Liver (tissue), 9 donors: ENCODE measurements around the gene PHF21B. TPM values are rescaled to one million over a fixed set of nuclear protein-coding genes. Genes with fewer than 3 reads are reported as not detected.

Experiments used
- DNase-seq: peaks from one replicate; pipeline ENCODE4 v3.0.0-alpha.2; 2017; ENCODE audit warnings: low spot score
- H3K27ac ChIP-seq, 2 donors: one replicate each; pipeline ENCODE4 v1.7.0; 2013; ENCODE audit warnings: inconsistent platforms in 2 of 2, low read length in 2 of 2, control low read depth in 1 of 2, low read depth in 1 of 2, mild to moderate bottlenecking in 1 of 2
- H3K27me3 ChIP-seq, 4 donors: one replicate each; pipeline versions ENCODE4 v1.6.1 to v1.7.0; 2013; ENCODE audit warnings: low read length in 3 of 4, inconsistent platforms in 1 of 4, mild to moderate bottlenecking in 1 of 4, moderate library complexity in 1 of 4; ENCODE audit not compliant: control insufficient read depth in 4 of 4, insufficient read depth in 4 of 4
- H3K36me3 ChIP-seq, 4 donors: one replicate each; pipeline versions ENCODE4 v1.6.1 to v1.7.0; 2013; ENCODE audit warnings: low read length in 3 of 4, mild to moderate bottlenecking in 3 of 4, low read depth in 1 of 4, moderate library complexity in 1 of 4; ENCODE audit not compliant: control insufficient read depth in 4 of 4, insufficient read depth in 3 of 4
- H3K4me1 ChIP-seq, 4 donors: one replicate each; pipeline versions ENCODE4 v1.6.1 to v1.7.0; 2013; ENCODE audit warnings: low read length in 3 of 4, mild to moderate bottlenecking in 3 of 4, moderate library complexity in 1 of 4; ENCODE audit not compliant: control insufficient read depth in 4 of 4, insufficient read depth in 4 of 4
- H3K4me3 ChIP-seq, 3 donors: one replicate each; pipeline versions ENCODE4 v1.6.1 to v1.7.0; 2013; ENCODE audit warnings: low read length in 3 of 3, control low read depth in 1 of 3, low read depth in 1 of 3, mild to moderate bottlenecking in 1 of 3
- H3K9ac ChIP-seq, 2 donors: one replicate each; pipeline ENCODE4 v1.7.0; 2013; ENCODE audit warnings: low read length in 2 of 2, mild to moderate bottlenecking in 2 of 2, moderate library complexity in 2 of 2, control low read depth in 1 of 2, low read depth in 1 of 2
- H3K9me3 ChIP-seq, 4 donors: one replicate each; pipeline versions ENCODE4 v1.6.1 to v1.7.0; 2013; ENCODE audit warnings: low read length in 3 of 4; ENCODE audit not compliant: control insufficient read depth in 4 of 4
- ATF3 ChIP-seq: IDR thresholded peaks from 2 replicates; pipeline ENCODE4 v1.6.1; 2016; ENCODE audit warnings: antibody characterized with exemption
- CTCF ChIP-seq: fragments of 150-350 bp; IDR thresholded peaks from 2 replicates; pipeline ENCODE4 v1.5.1; 2017; ENCODE audit warnings: improper control_type of control experiment, low read depth, low read length; ENCODE audit not compliant: missing input control
- EGR1 ChIP-seq, 2 donors: IDR thresholded peaks; 2 replicates each; pipeline ENCODE4 v1.6.1; 2016 to 2018; ENCODE audit warnings: antibody characterized with exemption in 2 of 2, low read depth in 2 of 2
- FOXA1 ChIP-seq: IDR thresholded peaks from 2 replicates; pipeline ENCODE4 v1.6.1; 2016; ENCODE audit warnings: antibody characterized with exemption
- FOXA2 ChIP-seq: IDR thresholded peaks from 2 replicates; pipeline ENCODE4 v1.6.1; 2016; ENCODE audit warnings: antibody characterized with exemption
- HNF4A ChIP-seq, 2 donors: conservative IDR thresholded peaks; 2 replicates each; pipeline ENCODE4 v1.6.1; 2016; ENCODE audit warnings: antibody characterized with exemption in 2 of 2, mild to moderate bottlenecking in 2 of 2
- JUND ChIP-seq, 2 donors: IDR thresholded peaks; 2 replicates each; pipeline ENCODE4 v1.6.1; 2016; ENCODE audit warnings: antibody characterized with exemption in 2 of 2
- MAX ChIP-seq: IDR thresholded peaks from 2 replicates; pipeline ENCODE4 v1.6.1; 2016; ENCODE audit warnings: antibody characterized with exemption
- NR2F2 ChIP-seq: IDR thresholded peaks from 2 replicates; pipeline ENCODE4 v1.6.1; 2016; ENCODE audit warnings: antibody characterized with exemption
- RXRA ChIP-seq, 2 donors: IDR thresholded peaks; 2 replicates each; pipeline ENCODE4 v1.6.1; 2017 to 2018; ENCODE audit warnings: antibody characterized with exemption in 2 of 2, mild to moderate bottlenecking in 1 of 2
- SP1 ChIP-seq: IDR thresholded peaks from 2 replicates; pipeline ENCODE4 v1.6.1; 2018; ENCODE audit warnings: antibody characterized with exemption, mild to moderate bottlenecking
- TAF1 ChIP-seq: conservative IDR thresholded peaks from 2 replicates; pipeline ENCODE4 v1.6.1; 2016; ENCODE audit warnings: antibody characterized with exemption, mild to moderate bottlenecking
- YY1 ChIP-seq: IDR thresholded peaks from 2 replicates; pipeline ENCODE4 v1.6.1; 2016; ENCODE audit warnings: antibody characterized with exemption, mild to moderate bottlenecking
- WGBS: extraction: QIAGEN DNeasy Blood & Tissue Kit; methylation state at CpG from one replicate; pipeline ENCODE4 v1.1.7; 2013; 5-methylcytosine and 5-hydroxymethylcytosine counted together
- polyA plus RNA-seq, 2 donors: library from polyadenylated mRNA; stranded (reverse) in 1 of 2; unstranded in 1 of 2; fragments of 200-250 nt in 1 of 2; fragments of >200 nt in 1 of 2; fragmentation: Nextera tagmentation in 1 of 2; extraction: Ambion mirVana in 1 of 2; gene quantifications; one replicate each; pipeline versions ENCODE4 v1.2.1 to v1.2.3, GENCODE V29; 2013 to 2015
- total RNA-seq, 2 donors: library from RNA; depleted of rRNA; stranded (reverse); fragments of >200 nt; gene quantifications; one replicate each; pipeline ENCODE4 v1.2.3, GENCODE V29; 2014
- TF ChIP-seq, protein P1 (sequence below): IDR thresholded peaks from 2 replicates; pipeline ENCODE4 v1.6.1; 2016; ENCODE audit warnings: antibody characterized with exemption, mild to moderate bottlenecking
- donor health status: healthy.
- donor health status: healthy.
- donor health status: healthy.
- donor health status: healthy.
- donor health status: healthy.

Gene PHF21B
- total and polyA plus RNA-seq, 4 donors, result not detected

DNA sequence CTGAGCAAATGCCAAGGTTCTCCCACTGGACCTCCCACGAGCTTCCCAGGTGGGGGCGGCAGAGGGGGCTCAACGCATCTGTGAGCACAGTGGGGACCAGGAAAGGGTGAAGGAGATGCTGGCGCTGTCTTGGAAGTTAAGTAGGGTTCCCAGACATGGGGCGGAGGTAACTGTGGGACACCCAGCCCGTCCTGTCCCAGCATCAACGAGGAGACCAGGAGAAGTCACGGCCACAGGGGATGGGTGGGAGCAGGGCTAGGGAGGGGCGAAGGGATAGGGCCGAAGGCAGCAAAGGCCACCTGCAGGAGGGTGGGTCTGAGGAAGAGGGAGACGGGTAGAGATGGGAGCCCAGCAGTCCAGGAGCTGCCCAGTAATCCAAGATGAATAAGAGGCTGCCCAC is 70.4 kb downstream of the PHF21B start (continued):
- TF ChIP-seq MAX (no peak), CTCF (no peak)

- H3K4me3 ChIP-seq, result no peak overlapping the region
- H3K9ac ChIP-seq, result no peak overlapping the region
- peaks cover 0 to 3% (median 0%) of the 10 kb centered on the region in 4 donors for H3K27me3 ChIP-seq
- no peaks in the 10 kb centered on the region for H3K36me3 ChIP-seq
- DNase-seq, result no peak
- no peak overlapping the region for H3K27ac ChIP-seq
- 71% methylated on average over 14 of the region's 14 CpGs for WGBS
- H3K9me3 ChIP-seq, result no peaks in the 10 kb centered on the region
- TF ChIP-seq EGR1 (IDR thresholded peaks at IDR 0.05; ENCODE audit: low read depth in 2 of 2) (no peak), JUND (IDR thresholded peaks at IDR 0.05) (no peak), NR2F2 (no peak), ATF3 (no peak), CTCF (no peak), RXRA (IDR thresholded peaks at IDR 0.05) (no peak), FOXA1 (no peak), TAF1 (no peak), FOXA2 (no peak), YY1 (no peak), HNF4A (conservative IDR thresholded peaks at IDR 0.05) (no peak)
- H3K4me1 ChIP-seq, result no peaks in the 10 kb centered on the region
Observed at GRCh38 chr22:44938886-44939285, 70.9 kb downstream of the PHF21B start.

GRCh38 chr22:44937216-44937615 is 72.6 kb downstream of the PHF21B start:
- 81% methylated on average over 8 of the region's 8 CpGs for WGBS
- no peak overlapping the region for H3K27ac ChIP-seq
- no peak for TF ChIP-seq SP1
- TF ChIP-seq, protein P1, sequence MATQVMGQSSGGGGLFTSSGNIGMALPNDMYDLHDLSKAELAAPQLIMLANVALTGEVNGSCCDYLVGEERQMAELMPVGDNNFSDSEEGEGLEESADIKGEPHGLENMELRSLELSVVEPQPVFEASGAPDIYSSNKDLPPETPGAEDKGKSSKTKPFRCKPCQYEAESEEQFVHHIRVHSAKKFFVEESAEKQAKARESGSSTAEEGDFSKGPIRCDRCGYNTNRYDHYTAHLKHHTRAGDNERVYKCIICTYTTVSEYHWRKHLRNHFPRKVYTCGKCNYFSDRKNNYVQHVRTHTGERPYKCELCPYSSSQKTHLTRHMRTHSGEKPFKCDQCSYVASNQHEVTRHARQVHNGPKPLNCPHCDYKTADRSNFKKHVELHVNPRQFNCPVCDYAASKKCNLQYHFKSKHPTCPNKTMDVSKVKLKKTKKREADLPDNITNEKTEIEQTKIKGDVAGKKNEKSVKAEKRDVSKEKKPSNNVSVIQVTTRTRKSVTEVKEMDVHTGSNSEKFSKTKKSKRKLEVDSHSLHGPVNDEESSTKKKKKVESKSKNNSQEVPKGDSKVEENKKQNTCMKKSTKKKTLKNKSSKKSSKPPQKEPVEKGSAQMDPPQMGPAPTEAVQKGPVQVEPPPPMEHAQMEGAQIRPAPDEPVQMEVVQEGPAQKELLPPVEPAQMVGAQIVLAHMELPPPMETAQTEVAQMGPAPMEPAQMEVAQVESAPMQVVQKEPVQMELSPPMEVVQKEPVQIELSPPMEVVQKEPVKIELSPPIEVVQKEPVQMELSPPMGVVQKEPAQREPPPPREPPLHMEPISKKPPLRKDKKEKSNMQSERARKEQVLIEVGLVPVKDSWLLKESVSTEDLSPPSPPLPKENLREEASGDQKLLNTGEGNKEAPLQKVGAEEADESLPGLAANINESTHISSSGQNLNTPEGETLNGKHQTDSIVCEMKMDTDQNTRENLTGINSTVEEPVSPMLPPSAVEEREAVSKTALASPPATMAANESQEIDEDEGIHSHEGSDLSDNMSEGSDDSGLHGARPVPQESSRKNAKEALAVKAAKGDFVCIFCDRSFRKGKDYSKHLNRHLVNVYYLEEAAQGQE, result no peak
- no peak overlapping the region for H3K4me3 ChIP-seq
- no peaks in the 10 kb centered on the region for H3K9me3 ChIP-seq
- peaks cover 0 to 3% (median 0%) of the 10 kb centered on the region in 4 donors for H3K27me3 ChIP-seq
- no peak overlapping the region for H3K9ac ChIP-seq
- H3K36me3 ChIP-seq, result no peaks in the 10 kb centered on the region
- DNase-seq, result no peak
- H3K4me1 ChIP-seq, result no peaks in the 10 kb centered on the region
